ENCODE data around the gene COL4A4.

The COL4A4 gene

GRCh38 chr2:227154986-227155774, 8.8 kb downstream of the COL4A4 start:
- Mint-ChIP-seq H3K4me3 (no peak overlapping the region), H3K9me3 (no peaks in the 10 kb centered on the region), H3K4me1 (no peaks in the 10 kb centered on the region), H3K27me3 (ENCODE audit: low read depth, poor library complexity) (peaks cover 21% of the 10 kb centered on the region), H3K36me3 (ENCODE audit: low read depth) (no peaks in the 10 kb centered on the region), H3K27ac (no peak overlapping the region)
- no peak for TF ChIP-seq CTCF (IDR thresholded peaks at IDR 0.05)
- DNase-seq: no peak

- no peak for DNase-seq
- Mint-ChIP-seq H3K9me3 (peaks cover 4% of the 10 kb centered on the region), H3K27ac (no peak overlapping the region), H3K36me3 (ENCODE audit: low read depth) (no peaks in the 10 kb centered on the region), H3K4me3 (no peak overlapping the region), H3K27me3 (ENCODE audit: low read depth, poor library complexity) (peaks cover 10% of the 10 kb centered on the region), H3K4me1 (no peaks in the 10 kb centered on the region)
- TF ChIP-seq CTCF (IDR thresholded peaks at IDR 0.05): no peak
These were observed 10.1 kb downstream of the COL4A4 start for GRCh38 chr2:227153758-227154486.

- H3K4me1 Mint-ChIP-seq: no peaks in the 10 kb centered on the region
- H3K36me3 Mint-ChIP-seq (ENCODE audit: low read depth): no peaks in the 10 kb centered on the region
- TF ChIP-seq CTCF (IDR thresholded peaks at IDR 0.05): no peak
- H3K27me3 Mint-ChIP-seq (ENCODE audit: low read depth, poor library complexity): peaks cover 8% of the 10 kb centered on the region
- H3K4me3 Mint-ChIP-seq: no peak overlapping the region
- peaks cover 4% of the 10 kb centered on the region for H3K9me3 Mint-ChIP-seq
- H3K27ac Mint-ChIP-seq: no peak overlapping the region
- no peak for DNase-seq
These were observed 10.7 kb downstream of the COL4A4 start for GRCh38 chr2:227153307-227153706.

- no peak overlapping the region for H3K27ac Mint-ChIP-seq
- no peak for DNase-seq
- no peaks in the 10 kb centered on the region for H3K4me1 Mint-ChIP-seq
- no peak for TF ChIP-seq CTCF (IDR thresholded peaks at IDR 0.05)
- H3K36me3 Mint-ChIP-seq (ENCODE audit: low read depth): no peaks in the 10 kb centered on the region
- peaks cover 8% of the 10 kb centered on the region for H3K27me3 Mint-ChIP-seq (ENCODE audit: low read depth, poor library complexity)
- peaks cover 8% of the 10 kb centered on the region for H3K9me3 Mint-ChIP-seq
- H3K4me3 Mint-ChIP-seq: no peak overlapping the region
These were observed 11.8 kb downstream of the COL4A4 start for GRCh38 chr2:227152093-227152766.

GRCh38 chr2:227150222-227150936, 13.6 kb downstream of the COL4A4 start:
- Mint-ChIP-seq H3K4me1 (no peaks in the 10 kb centered on the region), H3K9me3 (peaks cover 19% of the 10 kb centered on the region), H3K27ac (no peak overlapping the region), H3K4me3 (no peak overlapping the region), H3K27me3 (ENCODE audit: low read depth, poor library complexity) (peaks cover 8% of the 10 kb centered on the region), H3K36me3 (ENCODE audit: low read depth) (no peaks in the 10 kb centered on the region)
- no peak for DNase-seq
- TF ChIP-seq CTCF (IDR thresholded peaks at IDR 0.05): no peak
